NCI-H187 treated with DMSO at 0.1 percent for 48 hours (cell line): ENCODE data around the gene PACSIN1.
"Not testable (repeated sequence)": the region's sequence is repeated elsewhere in the genome, so short reads cannot be mapped to it uniquely, and the experiment has no call there.

ENCODE experiments used
- DNase-seq: peaks from one replicate; lab custom pipeline; 2025; lab: John Stamatoyannopoulos, UW

PACSIN1 gene

DNA sequence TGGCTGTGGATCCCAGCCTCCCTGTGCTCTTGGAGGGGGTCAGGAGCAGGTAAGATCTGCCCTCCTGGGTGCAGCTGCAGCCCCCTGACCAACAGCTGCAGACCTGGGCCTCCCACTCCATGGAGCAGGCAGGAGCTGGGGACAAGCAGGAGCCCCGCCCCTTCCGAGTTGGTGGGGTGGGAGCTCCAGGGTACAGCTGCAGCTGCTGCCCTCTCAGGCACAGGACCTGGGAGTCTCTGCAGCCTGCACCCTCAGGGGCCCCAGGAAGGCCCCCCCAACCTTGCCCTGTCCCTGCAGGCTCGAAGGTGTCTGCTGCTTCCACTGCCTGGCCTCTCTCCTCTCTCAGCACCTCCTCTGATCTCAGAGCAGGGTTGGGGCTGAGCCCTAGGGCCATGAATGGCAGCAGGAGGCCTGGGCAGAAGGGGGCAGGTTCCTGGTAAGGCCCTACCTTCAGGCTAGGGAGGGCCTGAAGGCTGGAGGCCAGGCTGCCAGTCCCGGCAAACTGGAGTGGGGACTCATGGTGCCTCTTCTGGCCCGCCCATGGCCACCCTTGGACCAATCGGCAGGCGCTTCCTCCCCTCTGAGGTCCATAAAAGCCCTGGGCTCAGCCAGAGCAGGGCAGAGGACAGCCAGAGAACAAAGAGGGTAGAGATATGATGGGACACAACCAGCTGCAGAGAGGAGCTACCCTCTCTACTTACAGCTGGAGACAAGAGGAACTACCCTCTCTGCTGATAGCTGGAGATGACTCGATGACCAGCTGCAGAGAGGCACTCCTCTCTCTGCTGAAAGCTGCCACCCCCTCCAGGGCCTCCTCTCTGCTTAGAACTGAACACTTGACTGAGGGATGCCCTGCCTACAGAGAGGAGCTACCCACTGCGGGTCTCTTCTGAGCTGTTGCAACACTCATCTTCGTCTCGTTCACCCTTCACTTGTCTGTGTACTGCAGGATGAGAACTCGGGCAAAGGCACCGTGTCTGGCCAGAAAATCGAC, 7.8 kb upstream of the PACSIN1 start:
- DNase-seq: no peak

DNA sequence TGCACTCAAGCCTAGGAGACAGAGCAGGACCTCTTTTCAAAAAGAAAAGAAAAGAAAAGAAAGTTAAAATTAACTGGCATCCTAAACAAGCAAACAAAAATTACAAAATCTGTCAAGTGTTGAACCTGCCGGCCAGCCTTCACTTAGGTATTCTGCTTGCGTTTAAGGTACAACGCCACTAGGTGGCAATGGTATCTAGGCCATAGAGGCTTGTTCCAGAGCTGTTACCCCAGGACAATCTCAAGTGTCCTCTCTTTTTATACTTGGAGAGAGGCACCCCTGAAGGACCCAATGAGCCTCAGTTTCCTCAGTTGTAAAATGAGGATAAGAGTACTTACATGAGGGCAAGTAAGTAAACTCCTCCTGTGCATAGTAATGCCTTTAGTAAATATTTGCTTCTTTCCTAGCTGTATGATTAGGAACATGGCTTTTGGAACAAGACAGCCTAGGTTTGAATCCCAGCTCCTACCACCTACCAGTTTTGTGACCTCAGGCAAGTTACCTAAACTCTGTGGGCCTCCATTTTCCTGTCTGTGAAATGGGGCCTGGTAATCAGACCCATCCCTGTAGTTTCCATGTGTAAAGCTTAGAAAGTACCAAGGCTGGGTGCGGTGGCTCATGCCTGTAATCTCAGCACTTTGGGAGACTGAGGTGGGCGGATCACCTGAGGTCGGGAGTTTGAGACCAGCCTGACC, 5.8 kb upstream of the PACSIN1 start:
- no peak for DNase-seq

GRCh38 chr6:34460796-34461507, 4.9 kb upstream of the PACSIN1 start:
- DNase-seq: no peak

DNA sequence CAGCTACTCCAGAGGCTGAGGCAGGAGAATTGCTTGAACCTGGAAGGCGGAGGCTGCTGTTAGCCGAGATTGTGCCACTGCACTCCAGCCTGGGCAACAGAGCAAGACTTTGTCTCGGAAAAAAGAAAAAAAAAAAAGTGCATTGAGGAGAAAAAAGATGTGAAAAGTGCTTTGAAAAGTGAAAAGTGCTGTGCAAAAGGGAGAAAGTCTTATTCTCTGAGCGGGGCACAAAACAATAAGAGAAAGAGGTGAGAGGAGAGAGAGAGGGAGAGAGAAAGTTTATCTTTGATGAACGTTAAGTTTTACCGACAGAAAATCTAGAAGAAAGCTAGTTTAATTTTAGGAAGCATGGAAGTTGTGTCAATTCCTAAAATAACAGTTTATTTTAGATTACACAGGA, 3.9 kb upstream of the PACSIN1 start:
- DNase-seq: no peak

DNA sequence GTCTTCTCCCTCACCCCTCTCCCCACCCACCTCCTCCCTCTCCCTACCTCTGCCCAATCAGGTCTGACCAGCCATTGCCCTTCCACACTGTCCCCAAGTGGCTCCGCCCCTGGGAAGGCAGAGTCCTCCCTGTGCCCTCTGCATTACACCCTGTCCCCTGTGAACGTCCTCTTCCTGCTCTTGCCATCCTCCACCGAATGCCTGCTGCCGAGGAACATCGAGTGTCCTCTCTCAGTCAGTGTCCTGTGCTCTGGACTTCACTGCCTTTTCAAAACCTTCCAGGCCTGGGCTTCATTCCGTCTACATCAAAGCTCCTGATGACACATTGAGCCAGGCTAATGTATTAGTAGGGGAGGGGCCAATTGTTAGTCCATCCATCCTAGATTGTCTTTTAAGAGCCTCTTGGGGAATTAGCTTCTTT, 3.3 kb upstream of the PACSIN1 start:
- DNase-seq: no peak

DNA sequence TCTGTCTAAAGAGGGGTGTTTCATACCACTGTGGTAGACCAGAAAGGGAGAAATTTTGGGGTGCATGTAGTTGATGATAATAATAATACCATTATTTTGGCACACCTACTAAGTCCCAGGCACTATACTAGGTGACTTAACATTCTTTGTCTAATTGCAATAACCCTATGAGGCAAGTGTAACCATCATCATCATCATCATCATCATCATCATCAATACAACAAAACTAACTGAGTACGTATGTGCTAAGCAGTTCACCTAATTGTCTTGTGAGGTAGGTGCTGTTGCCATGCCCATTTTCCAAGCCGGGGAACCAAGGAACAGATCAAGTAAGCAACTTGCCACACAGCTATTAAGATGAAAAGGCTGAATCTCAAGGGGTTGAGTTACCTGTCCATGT, 2.6 kb upstream of the PACSIN1 start:
- DNase-seq: no peak

DNA sequence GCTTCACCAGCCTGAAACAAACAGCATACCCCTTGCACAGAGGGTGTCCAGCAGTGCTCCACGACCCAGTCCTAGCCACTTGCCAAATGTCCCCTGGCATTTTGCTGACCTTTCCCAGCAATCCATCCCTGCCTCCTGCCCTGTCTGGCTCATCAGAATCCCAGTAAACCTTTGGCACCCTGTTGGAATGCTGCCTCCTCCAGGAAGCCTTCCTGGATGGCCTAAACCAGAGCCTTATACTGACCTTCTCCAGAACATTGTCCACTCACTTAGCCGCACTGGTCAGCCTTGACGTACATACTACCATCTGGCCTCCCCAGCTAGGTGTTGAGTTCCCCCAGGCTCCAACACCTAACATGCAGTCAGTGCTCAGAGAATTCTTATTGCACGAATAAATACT, 2.0 kb upstream of the PACSIN1 start:
- no peak for DNase-seq

GRCh38 chr6:34466242-34467185, 638 bp downstream of the PACSIN1 start:
- no peak for DNase-seq

DNA sequence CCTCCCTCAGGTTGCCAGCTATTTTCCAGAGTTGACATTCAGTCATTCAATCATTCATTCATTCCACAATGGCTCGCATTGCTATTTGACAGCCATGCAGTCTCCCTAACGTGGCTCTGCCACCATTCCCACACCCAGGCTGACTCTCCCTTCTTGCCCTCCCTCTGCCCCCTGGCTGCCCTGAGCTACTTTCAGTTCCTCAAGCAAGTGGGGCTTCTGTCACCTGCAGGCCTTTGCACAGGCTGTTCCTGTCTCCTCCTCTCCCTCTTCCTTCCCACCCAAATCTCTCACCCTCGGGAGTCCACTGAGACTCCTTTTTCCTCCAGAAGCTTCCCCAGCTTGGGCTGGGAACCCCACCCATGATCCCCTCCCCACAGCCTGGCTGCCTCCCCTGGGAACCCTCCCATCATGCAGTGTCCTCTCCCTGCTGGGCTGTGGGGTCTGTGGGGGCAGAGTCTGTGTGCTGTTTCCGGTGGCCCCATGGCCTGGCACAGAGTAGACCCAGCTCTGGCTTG, 2.6 kb downstream of the PACSIN1 start:
- no peak for DNase-seq

DNA sequence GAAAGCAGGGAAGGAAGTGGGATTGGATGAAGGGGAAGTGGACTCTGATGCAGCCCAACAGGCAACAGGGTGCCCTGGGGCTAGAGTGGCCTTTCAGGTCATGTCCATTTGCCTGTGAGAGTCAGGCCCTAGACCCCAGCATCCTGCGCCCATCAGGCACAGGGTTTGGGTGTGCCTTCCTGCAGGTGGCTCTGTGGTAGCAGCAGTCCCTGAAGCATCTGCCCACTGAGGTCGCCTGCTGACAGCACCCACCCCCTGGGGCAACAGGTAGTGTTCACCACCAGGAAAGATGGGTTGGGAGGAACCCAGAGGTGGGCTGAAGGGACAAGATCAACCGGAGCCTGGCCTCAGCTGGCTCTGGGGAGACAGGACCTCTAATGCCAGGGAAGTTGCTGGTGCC, 3.6 kb downstream of the PACSIN1 start:
- DNase-seq: no peak

DNA sequence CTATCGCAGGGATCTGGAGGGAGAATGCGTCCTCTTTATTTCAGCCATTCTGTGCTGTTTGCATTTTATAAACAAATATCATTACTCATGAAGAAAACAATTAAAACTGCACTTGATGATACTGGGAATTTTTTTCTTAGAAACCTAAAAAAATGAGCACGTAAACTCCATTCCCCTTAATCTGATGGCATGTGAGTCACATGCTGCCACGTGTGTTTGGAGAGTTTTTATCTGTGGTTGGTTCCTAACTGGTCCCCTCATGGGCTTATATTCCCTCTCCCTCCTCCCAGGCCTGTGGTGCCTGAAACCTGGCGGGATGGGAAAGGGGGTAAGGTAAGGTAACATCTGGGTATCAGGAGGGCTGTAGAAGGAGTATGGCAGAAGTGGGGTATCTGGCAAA, 6.5 kb downstream of the PACSIN1 start:
- no peak for DNase-seq

DNA sequence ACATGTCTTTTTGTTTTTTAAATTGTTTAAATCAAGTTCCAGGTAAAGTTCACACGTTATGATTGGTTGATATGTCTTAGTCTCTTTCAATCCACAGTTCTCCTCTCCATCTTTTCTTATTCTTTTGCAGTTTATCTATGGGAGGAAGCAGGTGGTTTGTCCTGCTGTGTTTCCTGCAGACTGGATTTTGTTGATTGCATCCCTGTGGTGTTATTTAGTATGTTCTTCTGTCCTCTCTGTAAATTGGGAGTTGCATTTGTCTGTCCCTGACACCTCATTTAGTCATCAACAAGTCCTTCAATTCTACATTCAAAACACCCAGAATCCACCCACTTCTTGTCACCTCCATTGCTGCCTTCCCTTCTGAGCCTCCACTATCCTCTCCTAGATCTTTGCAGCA, 8.1 kb downstream of the PACSIN1 start:
- DNase-seq: no peak

DNA sequence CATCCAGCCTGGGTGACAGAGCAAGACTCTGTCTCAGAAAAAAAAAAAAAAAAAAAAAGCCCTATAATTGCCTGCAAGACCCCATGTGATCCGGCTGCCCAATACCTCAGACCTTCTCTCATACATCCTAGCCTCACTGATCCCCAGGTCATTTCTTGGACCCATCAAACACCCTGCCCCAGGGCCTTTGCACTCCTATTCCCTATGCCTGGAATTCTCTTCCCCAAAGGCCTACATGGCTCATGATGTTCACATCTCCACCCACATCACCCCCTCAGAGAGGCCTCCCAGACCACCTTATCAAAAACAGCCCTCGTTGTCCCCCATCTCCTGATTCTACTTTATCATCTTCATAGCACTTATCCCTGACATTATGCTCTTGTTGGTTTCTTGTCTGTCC, 8.9 kb downstream of the PACSIN1 start:
- no peak for DNase-seq

GRCh38 chr6:34475238-34475682, 9.4 kb downstream of the PACSIN1 start:
- no peak for DNase-seq

GRCh38 chr6:34475767-34476328, 10.0 kb downstream of the PACSIN1 start:
- DNase-seq: no peak

GRCh38 chr6:34476447-34476846, 10.6 kb downstream of the PACSIN1 start:
- no peak for DNase-seq

GRCh38 chr6:34476921-34477320, 11.0 kb downstream of the PACSIN1 start:
- no peak for DNase-seq

GRCh38 chr6:34478796-34479195, 12.9 kb downstream of the PACSIN1 start:
- no peak for DNase-seq

- not testable (repeated sequence) for DNase-seq
Observed at GRCh38 chr6:34483781-34484180, 17.9 kb downstream of the PACSIN1 start.

DNA sequence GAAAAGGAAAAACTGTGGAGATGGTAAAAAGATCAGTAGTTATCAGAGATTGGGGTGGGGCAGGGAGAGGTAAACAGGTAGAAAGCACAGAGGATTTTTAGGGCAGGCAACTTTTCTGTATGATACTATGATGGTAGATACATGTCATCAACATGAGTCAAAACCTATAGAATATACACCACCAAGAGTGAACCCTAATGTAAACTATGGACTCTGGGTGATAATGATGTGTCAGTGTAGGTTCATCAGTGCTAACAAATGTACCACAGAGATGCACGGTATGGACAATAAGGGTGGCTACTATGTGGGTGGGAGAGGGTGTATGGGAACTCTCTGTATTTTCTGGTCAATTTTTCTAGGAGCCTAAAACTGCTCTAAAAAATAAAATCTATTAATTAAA, 18.5 kb downstream of the PACSIN1 start:
- DNase-seq: no peak

GRCh38 chr6:34484899-34485298, 19.0 kb downstream of the PACSIN1 start:
- no peak for DNase-seq
